Upper lobe of left lung (tissue), 4 donors: ENCODE results near the gene PTPRG.

ENCODE experiments used
- CTCF ChIP-seq, 6 experiments: fragments of 450-650 bp in 4 of 6; fragments of 200-600 bp in 2 of 6; sonication (generic) in 2 of 6; IDR thresholded peaks; one replicate each; pipeline ENCODE4 v1.5.1; 2016 to 2019; ENCODE audit warnings: antibody characterized with exemption in 6 of 6
- EP300 ChIP-seq, 4 donors: sonication (generic); formaldehyde crosslinking; IDR thresholded peaks; one replicate each; pipeline ENCODE4 v1.5.1; 2017; ENCODE audit warnings: antibody characterized with exemption in 4 of 4, control low read depth in 2 of 4

DNA sequence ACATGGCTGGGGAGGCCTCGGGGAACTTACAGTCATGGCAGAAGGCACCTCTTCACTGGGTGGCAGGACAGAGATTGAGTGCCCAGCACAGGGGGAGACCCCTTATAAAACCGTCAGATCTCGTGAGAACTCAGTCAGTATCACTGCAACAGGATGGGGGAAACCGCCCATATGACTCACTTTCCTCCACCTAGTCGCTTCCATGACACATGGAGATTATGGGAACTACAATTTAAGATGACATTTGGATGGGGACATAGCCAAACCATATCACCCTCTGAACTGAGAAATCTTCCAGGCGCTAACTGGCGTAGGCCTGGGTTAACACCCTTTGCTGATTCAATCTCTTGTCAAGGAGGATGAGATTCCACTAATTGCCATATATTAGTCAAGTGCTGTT lies 419.7 kb downstream of the PTPRG start:
- TF ChIP-seq CTCF (IDR thresholded peaks at IDR 0.05) (no peak), EP300 (IDR thresholded peaks at IDR 0.05) (no peak)
